Esophagus squamous epithelium (tissue), 5 donors: ENCODE results near the gene ENPP1. TPM values are rescaled to one million over a fixed set of nuclear protein-coding genes. Genes with fewer than 3 reads are reported as not detected.

Source experiments
- DNase-seq: peaks from one replicate; lab custom pipeline; 2025; lab: John Stamatoyannopoulos, UW
- H3K27ac ChIP-seq, 4 donors: fragments of 200-600 bp; sonication (generic); one replicate each; pipeline ENCODE4 v1.5.1; 2016 to 2019; ENCODE audit warnings: mild to moderate bottlenecking in 1 of 4
- H3K27me3 ChIP-seq, 4 donors: fragments of 200-600 bp; sonication (generic); 1 replicate in 3 of 4; 2 replicates in 1 of 4; pipeline versions ENCODE4 v1.5.1 to v1.6.0; 2017 to 2021; ENCODE audit warnings: antibody characterized with exemption in 1 of 4
- H3K36me3 ChIP-seq, 3 donors: fragments of 200-600 bp; sonication (generic); one replicate each; pipeline ENCODE4 v1.5.1; 2016 to 2019
- H3K4me1 ChIP-seq, 3 donors: fragments of 200-600 bp; sonication (generic); one replicate each; pipeline ENCODE4 v1.5.1; 2017 to 2019
- H3K4me3 ChIP-seq, 4 donors: fragments of 200-600 bp; sonication (generic); 1 replicate in 3 of 4; 2 replicates in 1 of 4; pipeline ENCODE4 v1.5.1; 2016 to 2019; ENCODE audit warnings: mild to moderate bottlenecking in 2 of 4, moderate library complexity in 1 of 4
- H3K9me3 ChIP-seq, 3 donors: fragments of 200-600 bp; sonication (generic); one replicate each; pipeline ENCODE4 v1.5.1; 2016 to 2019
- CTCF ChIP-seq, 6 experiments: fragments of 450-650 bp in 4 of 6; fragments of 200-600 bp in 2 of 6; sonication (generic) in 2 of 6; IDR thresholded peaks; one replicate each; pipeline ENCODE4 v1.5.1; 2016 to 2019; ENCODE audit warnings: antibody characterized with exemption in 6 of 6, mild to moderate bottlenecking in 4 of 6, moderate library complexity in 4 of 6
- POLR2A ChIP-seq, 4 donors: fragments of 450-650 bp; IDR thresholded peaks; one replicate each; pipeline ENCODE4 v1.6.1; 2017; ENCODE audit warnings: antibody characterized with exemption in 4 of 4, mild to moderate bottlenecking in 4 of 4, moderate library complexity in 3 of 4
- WGBS, 2 donors: methylation state at CpG; one replicate each; pipeline ENCODE4 v1.1.5; 2018; 5-methylcytosine and 5-hydroxymethylcytosine counted together
- intact Hi-C: fragments of 100-400 bp; cut with DNase I; formaldehyde crosslinking; loops from one replicate; pipeline ENCODE4 v1.15.0; 2022
- total RNA-seq, 4 donors: library from RNA; depleted of rRNA; stranded (reverse); fragments of >200 nt; gene quantifications; one replicate each; pipeline ENCODE4 v1.1.0, GENCODE V29; 2016
- donor health status: DM: yes; HTN: yes; CAD: no.

Gene ENPP1
- total RNA-seq, 4 donors from 2014 or later: 0.76 to 12.6 (median 3.2) TPM

- Histone ChIP-seq H3K36me3 (no peaks in the 10 kb centered on the region), H3K4me1 (no peaks in the 10 kb centered on the region), H3K9me3 (no peaks in the 10 kb centered on the region), H3K27ac (no peak overlapping the region), H3K27me3 (no peaks in the 10 kb centered on the region), H3K4me3 (no peak overlapping the region)
- no peak for DNase-seq
- intact Hi-C loops: no loop called here
- TF ChIP-seq CTCF (IDR thresholded peaks at IDR 0.05): no peak
- no peak for TF ChIP-seq POLR2A (IDR thresholded peaks at IDR 0.05)
- 58 to 70% methylated on average over 1 of the region's 1 CpG for WGBS, 2 donors
Observed at GRCh38 chr6:131838051-131838450, 30.2 kb downstream of the ENPP1 start.

GRCh38 chr6:131839388-131839787 is 31.6 kb downstream of the ENPP1 start:
- TF ChIP-seq POLR2A (IDR thresholded peaks at IDR 0.05) (no peak), CTCF (IDR thresholded peaks at IDR 0.05) (no peak)
- Histone ChIP-seq H3K27ac (no peak overlapping the region), H3K4me3 (no peak overlapping the region), H3K27me3 (no peaks in the 10 kb centered on the region), H3K9me3 (no peaks in the 10 kb centered on the region), H3K36me3 (no peaks in the 10 kb centered on the region), H3K4me1 (no peaks in the 10 kb centered on the region)
- DNase-seq: no peak
- intact Hi-C loops: no loop called here

GRCh38 chr6:131840441-131840840 is 32.6 kb downstream of the ENPP1 start:
- TF ChIP-seq CTCF (IDR thresholded peaks at IDR 0.05): no peak
- no peak for TF ChIP-seq POLR2A (IDR thresholded peaks at IDR 0.05)
- no peaks in the 10 kb centered on the region for H3K36me3 ChIP-seq
- H3K27ac ChIP-seq: no peak overlapping the region
- DNase-seq: no peak
- intact Hi-C loops: no loop called here
- H3K4me3 ChIP-seq: no peak overlapping the region
- WGBS, 2 donors: 81 to 83% methylated on average over 7 of the region's 7 CpGs
- no peaks in the 10 kb centered on the region for H3K27me3 ChIP-seq
- no peaks in the 10 kb centered on the region for H3K4me1 ChIP-seq
- H3K9me3 ChIP-seq: no peaks in the 10 kb centered on the region

- WGBS, 2 donors: 74 to 80% methylated on average over 5 of the region's 5 CpGs
- no peak for DNase-seq
- H3K27me3 ChIP-seq: no peaks in the 10 kb centered on the region
- H3K4me3 ChIP-seq: no peak overlapping the region
- H3K36me3 ChIP-seq: no peaks in the 10 kb centered on the region
- intact Hi-C loops: no loop called here
- no peaks in the 10 kb centered on the region for H3K9me3 ChIP-seq
- TF ChIP-seq POLR2A (IDR thresholded peaks at IDR 0.05) (no peak), CTCF (IDR thresholded peaks at IDR 0.05) (no peak)
- no peak overlapping the region for H3K27ac ChIP-seq
- no peaks in the 10 kb centered on the region for H3K4me1 ChIP-seq
Observed at GRCh38 chr6:131840936-131841583, 33.2 kb downstream of the ENPP1 start.

- H3K27me3 ChIP-seq: no peaks in the 10 kb centered on the region
Observed at GRCh38 chr6:131843768-131844167, 35.9 kb downstream of the ENPP1 start.

More at GRCh38 chr6:131843768-131844167, 35.9 kb downstream of the ENPP1 start:
- intact Hi-C loops: no loop called here
- H3K27ac ChIP-seq: no peak overlapping the region
- TF ChIP-seq POLR2A (IDR thresholded peaks at IDR 0.05): no peak
- TF ChIP-seq CTCF (IDR thresholded peaks at IDR 0.05): no peak
- H3K9me3 ChIP-seq: no peaks in the 10 kb centered on the region
- no peaks in the 10 kb centered on the region for H3K4me1 ChIP-seq
- H3K36me3 ChIP-seq: no peaks in the 10 kb centered on the region
- no peak overlapping the region for H3K4me3 ChIP-seq
- WGBS, 2 donors: 77 to 83% methylated on average over 2 of the region's 2 CpGs
- no peak for DNase-seq
